Epidermal melanocyte (primary cell): Measurements from ENCODE around the gene PAPOLB.

Experiments used
- DNase-seq: peaks from one replicate; pipeline ENCODE4 v3.0.0; 2011; ENCODE audit warnings: low spot score; ENCODE audit not compliant: insufficient read length

The PAPOLB gene

GRCh38 chr7:4825081-4825480 lies 36.7 kb downstream of the PAPOLB start:
- no peak for DNase-seq

DNA sequence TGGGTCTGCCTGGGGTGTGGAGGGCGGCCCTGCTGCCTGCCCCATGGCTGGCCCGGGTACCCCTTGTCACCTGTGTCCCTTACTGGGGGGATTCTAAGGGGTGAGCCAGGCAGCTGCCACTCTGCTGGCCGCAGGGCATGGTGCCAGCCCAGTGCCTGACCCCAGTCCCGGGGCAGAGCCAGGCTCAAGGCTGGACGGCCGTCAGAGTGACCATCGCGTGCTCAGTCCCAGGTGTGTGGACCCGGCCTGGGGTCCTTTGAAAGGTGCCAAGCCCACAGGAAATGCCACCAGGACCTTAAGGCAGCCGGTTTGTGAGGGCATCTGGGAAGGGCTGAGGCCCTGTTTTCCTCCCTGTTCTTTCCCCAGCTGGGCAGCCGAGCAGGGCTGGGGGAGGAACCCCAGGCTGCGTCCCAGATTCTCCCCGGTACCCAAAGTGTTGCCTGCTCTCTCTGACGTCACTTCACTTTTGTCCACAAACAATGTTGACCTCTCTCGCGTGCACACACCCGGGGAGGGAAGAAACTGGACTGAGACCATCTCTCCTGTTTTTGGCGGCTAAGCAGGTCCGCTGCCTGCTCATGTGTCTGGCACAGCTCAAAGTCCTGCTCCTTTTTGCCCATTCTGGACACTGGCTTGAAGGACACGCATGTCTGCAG lies 37.6 kb downstream of the PAPOLB start:
- DNase-seq: no peak

DNA sequence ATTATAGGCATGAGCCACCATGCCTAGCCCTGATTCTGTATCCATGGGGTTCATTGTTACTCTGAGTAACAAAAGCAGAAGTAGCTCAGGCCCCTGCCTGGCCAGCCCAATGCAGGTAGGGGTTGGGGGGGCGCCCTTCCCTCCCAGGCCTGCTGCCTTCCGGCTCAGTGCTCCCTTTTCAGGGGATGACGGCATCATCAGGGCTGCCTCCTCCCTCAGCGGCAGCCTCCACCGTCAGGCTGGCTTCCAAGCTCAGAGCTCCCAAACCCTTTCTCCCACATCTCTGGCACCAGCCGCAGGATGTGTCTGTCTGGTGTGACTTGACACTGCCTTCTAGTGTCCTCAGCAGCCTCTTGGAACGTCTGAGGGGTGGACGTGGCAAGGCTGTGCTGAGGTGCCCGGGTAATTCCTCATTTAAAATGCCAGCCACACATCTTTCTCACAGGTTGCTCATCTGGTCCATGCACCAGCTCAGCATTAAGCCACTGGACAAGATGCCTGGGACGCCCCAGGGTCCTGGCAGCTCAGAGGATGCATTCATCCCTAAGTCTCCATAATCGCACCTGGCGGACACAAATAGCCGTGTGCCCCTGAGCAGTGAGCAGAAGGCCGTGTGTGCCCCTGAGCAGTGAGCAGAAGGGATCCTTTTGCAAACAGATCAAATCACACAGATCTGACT lies 38.2 kb downstream of the PAPOLB start:
- no peak for DNase-seq

GRCh38 chr7:4822677-4823076 lies 39.2 kb downstream of the PAPOLB start:
- no peak for DNase-seq

- DNase-seq: no peak
Observed at GRCh38 chr7:4820967-4821471, 40.8 kb downstream of the PAPOLB start.

DNA sequence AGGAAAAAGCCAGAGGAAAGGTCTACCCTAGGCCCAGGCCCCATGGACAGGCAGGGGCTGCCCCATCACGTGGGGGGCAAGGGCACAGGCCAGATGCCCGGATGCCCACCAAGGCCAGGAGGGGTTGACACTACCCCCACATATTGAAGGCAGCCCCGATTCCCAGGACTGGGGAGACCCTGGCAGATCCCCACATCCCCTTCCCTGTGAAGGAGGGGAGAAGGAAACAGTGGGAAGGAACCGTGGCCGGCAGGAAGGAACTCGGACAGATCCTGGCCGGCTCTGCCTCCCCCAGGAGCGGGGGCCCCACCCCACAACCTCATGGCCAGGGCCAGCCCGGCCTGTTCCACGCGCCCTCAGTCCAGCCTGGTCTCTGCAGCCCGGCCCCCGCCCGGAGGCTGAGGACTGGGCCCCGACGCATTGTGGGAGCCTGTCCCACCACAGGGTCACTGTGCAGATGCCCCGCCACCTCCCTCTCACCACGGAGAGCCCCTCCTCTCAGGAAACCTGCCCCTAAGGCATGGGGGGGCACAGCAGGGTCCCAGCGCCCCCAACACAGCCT lies 41.3 kb downstream of the PAPOLB start:
- no peak for DNase-seq

- DNase-seq: no peak
Observed at GRCh38 chr7:4819560-4820404, 42.0 kb downstream of the PAPOLB start.

DNA sequence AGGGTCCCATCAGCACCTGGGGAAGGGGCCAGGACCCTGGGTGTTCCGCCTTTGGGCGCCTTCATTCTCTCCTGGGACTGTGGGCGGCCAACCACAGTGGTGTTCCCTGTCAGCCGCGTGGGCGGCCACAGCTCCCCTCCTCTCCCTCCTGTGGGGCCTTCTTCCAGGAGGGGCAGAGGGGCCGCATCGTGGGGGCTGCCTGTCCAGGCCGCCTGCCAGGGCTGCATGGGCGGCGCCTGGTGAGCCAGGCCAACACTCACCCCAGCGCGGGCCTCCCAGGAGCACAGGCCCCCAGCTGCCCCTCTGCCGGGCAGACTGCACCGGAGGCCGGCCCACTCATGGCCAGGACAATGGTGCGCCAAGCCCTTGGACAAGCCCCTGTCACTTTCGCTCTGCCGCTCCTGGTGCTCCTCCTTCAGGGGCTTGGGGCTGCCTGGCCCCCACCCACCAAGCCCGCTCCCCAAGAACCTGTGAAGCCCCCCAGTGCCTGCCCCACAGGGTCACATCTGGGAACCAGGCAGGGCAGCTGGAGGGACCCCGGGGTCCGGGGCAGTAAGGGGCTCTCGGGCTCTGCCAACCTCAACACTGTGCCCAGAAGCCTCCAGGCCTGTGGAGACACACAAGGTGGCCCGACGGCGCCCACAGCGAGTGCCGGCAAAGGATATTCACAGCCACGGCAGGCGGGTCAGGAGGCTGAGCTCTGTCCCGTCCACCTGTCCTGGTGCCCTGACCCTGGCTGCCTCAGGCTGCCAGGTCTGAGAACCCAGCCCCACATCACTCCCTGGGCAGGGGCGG lies 43.6 kb downstream of the PAPOLB start:
- DNase-seq: no peak

DNA sequence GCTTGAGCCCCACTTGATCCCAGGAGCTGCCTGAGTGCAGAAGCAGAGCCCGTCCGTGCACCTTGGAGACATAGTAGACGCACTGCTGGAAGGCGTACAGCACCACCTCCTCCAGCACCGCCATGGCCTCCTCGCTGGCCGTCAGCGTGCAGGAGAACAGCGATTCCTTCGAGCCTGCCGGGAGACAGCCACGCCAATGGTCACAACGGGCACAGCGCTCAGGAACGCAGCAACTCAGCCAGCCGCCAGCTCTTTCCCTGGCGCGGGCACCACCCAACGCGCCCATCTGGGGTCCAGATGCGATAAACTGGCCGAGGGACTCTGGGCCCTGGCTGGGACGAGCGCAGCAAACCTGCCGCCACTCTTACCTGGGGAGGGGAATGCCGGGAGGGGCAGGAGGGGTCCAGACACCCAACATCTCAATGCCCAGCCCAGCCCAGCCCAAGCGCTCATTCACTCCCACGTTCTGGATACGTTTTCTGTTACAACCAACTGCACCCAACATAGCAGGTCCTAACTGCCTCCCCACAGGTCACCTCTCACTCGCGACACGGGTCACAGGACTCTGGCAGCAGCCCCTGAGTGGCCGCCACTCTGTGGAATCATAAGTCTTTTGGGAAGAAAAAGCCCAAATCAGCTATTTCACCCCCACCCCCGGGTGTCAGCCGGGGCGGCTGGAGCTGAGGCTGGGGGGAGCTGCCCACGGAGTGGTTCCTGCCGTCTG lies 44.5 kb downstream of the PAPOLB start:
- DNase-seq: no peak

- no peak for DNase-seq
Observed at GRCh38 chr7:4816419-4817080, 45.3 kb downstream of the PAPOLB start.

DNA sequence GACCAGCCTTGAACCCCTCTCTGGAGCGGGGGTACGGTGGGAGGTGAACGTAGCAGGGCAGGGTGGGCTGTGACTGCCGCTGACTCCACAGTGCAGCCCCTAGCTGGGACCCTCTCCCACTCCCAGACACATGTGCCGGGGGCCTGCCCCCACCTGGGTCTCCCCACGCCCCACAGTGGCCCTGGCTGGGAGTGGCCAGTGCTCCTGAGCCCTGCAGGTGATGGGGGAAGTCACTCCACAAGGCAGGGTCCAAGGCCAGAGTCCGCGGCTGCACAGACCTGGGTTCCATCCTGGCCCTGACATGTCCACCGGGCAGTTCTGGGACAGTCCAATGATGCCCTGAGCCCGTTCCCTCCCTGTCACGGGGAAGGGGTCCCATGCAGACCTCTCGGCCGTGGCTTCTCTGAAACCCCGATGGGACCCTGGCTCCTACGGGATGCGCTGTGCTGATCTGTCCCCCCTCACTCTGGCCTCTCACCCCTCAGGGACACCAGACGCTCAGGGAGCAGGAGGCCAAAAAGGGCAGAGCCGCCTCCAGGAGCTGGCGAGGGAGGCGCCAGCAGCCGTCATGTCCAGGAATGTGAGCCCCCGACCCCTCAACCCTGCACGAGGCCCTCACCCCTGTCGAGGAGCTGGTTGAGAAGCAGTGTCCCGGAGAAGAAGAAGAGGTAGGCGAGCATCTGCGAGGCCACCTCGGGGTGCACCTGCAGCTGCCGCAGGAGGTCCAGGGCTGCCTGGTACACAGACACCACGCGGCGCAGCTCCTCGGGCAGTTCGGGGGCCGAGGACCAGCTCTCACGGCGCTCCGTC lies 46.0 kb downstream of the PAPOLB start:
- DNase-seq: no peak

- DNase-seq: no peak
Observed at GRCh38 chr7:4815121-4815520, 46.7 kb downstream of the PAPOLB start.

GRCh38 chr7:4814433-4814832 lies 47.4 kb downstream of the PAPOLB start:
- DNase-seq: no peak

DNA sequence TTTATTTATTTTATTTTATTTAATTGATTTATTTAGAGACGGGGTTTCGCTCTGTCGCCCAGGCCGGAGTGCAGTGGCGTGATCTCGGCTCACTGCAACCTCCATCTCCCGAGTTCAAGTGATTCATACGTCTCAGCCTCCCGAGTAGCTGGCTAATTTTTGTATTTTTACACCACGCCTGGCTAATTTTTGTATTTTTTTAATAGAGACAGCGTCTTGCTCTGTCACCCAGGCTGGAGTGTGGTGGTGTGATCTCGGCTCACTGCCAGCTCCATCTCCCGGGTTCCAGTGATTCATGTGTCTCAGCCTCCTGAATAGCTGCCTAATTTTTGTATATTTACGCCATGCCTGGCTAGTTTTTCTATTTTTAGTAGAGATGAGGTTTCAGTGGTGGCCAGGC lies 52.2 kb downstream of the PAPOLB start:
- DNase-seq: no peak

- peak; percentile 58 for DNase-seq
Observed at GRCh38 chr7:4809091-4809591, 52.7 kb downstream of the PAPOLB start.

DNA sequence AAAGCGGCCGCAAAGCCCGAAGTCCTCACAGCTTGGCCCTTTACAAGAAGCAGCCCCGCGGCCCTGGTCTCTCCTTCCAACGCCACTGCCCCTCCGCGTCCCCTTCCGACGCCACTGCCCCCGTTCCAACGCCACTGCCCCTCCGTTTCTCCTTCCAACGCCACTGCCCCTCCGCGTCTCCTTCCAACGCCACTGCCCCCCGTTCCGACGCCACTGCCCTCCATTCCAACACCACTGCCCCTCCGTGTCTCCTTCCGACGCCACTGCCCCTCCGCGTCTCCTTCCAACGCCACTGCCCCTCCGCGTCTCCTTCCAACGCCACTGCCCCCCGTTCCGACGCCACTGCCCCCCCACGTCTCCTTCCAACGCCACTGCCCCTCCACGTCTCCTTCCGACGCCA lies 53.3 kb downstream of the PAPOLB start:
- no peak for DNase-seq

DNA sequence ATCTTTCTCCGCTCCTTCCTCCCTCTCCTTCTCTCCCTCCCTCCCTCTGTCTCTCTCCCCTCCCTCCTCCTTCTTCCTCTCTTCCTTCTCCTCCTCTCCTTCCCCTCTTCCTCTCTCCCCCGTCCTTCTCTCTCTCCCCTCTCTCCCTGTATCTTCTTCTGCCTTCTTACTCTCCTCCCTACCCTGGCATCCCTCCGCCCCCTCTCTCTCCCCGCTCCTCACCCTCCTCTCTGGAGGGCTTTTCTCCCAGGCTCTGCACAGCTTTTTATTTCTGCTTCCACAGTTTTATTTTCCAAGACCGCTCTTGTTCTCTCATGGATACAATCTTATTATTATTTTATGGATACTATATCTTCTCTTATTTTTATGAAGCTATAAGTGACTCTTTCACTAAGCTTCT lies 53.8 kb downstream of the PAPOLB start:
- DNase-seq: peak; percentile 39
